ENCODE data around the gene KCNK10.

KCNK10 gene

DNA sequence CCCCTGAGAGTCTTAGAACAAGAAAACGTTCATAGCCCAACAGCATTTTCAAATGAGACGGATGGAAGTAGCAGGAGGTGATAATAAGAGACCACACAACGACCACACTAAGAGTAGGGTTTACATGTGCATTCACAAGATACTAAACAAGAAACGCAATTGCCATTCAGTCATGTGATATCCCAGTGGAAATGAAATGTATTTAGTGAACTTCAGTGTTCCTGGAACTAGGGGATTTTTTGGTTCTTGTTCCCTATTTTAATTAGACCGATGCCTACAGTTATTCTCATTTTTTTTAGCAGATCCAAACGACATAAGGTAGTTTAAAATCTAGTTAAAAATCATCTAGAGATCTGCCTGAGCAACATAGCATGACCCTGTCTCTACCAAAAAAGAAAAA is 168.1 kb downstream of the KCNK10 start:
- POLR2A ChIA-PET, result no interaction called here

DNA sequence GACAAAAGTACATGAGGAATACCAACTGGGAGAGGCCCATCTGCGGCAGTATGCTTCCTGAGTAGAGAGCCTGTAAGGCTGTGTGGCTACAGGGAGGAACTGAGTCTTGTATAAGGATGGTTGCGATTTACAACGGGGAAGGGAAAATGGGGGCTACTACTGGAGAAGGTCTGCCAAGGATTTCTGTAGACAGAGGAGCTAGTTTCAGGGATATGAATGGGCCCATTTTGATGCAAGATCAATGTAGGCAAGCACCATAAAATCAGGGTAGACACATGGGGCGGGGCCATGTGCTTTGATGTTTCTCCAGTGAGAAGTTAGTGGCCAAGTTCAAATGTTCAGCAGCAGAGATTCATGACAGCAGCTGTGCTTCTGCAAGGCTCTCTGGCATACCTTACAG is 168.7 kb downstream of the KCNK10 start:
- Histone ChIP-seq H3K36me3 (ENCODE audit: control insufficient read depth in 2 of 2, insufficient read depth in 1 of 2, low read length in 2 of 2) (no peaks in the 10 kb centered on the region), H3K9me3 (ENCODE audit: control insufficient read depth, insufficient read depth, low read depth, low read length) (no peaks in the 10 kb centered on the region), H3K27ac (ENCODE audit: extremely low read depth, low read depth, low read length) (no peak overlapping the region), H3K4me3 (ENCODE audit: low read depth, low read length) (no peak overlapping the region), H3K4me1 (ENCODE audit: control insufficient read depth, insufficient read depth, low read length) (no peaks in the 10 kb centered on the region)
- TF ChIP-seq, protein P1, sequence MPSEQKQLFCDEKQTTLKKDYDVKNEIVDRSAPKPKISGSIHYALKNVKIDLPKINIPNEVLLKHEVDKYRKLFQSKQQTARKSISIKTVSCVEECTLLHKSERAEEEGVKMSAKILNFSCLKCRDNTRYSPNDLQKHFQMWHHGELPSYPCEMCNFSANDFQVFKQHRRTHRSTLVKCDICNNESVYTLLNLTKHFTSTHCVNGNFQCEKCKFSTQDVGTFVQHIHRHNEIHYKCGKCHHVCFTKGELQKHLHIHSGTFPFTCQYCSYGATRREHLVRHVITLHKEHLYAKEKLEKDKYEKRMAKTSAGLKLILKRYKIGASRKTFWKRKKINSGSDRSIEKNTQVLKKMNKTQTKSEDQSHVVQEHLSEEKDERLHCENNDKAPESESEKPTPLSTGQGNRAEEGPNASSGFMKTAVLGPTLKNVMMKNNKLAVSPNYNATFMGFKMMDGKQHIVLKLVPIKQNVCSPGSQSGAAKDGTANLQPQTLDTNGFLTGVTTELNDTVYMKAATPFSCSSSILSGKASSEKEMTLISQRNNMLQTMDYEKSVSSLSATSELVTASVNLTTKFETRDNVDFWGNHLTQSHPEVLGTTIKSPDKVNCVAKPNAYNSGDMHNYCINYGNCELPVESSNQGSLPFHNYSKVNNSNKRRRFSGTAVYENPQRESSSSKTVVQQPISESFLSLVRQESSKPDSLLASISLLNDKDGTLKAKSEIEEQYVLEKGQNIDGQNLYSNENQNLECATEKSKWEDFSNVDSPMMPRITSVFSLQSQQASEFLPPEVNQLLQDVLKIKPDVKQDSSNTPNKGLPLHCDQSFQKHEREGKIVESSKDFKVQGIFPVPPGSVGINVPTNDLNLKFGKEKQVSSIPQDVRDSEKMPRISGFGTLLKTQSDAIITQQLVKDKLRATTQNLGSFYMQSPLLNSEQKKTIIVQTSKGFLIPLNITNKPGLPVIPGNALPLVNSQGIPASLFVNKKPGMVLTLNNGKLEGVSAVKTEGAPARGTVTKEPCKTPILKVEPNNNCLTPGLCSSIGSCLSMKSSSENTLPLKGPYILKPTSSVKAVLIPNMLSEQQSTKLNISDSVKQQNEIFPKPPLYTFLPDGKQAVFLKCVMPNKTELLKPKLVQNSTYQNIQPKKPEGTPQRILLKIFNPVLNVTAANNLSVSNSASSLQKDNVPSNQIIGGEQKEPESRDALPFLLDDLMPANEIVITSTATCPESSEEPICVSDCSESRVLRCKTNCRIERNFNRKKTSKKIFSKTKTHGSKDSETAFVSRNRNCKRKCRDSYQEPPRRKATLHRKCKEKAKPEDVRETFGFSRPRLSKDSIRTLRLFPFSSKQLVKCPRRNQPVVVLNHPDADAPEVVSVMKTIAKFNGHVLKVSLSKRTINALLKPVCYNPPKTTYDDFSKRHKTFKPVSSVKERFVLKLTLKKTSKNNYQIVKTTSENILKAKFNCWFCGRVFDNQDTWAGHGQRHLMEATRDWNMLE (tag by site-specific recombination; conservative IDR thresholded peaks at IDR 0.05; ENCODE audit: low read depth), result no peak
- TF ChIP-seq ZNF184 (tag by site-specific recombination; IDR thresholded peaks at IDR 0.05) (no peak), ZNF571 (tag by site-specific recombination; IDR thresholded peaks at IDR 0.05) (no peak), ZFHX2 (tag by site-specific recombination; conservative IDR thresholded peaks at IDR 0.05) (no peak), ZNF600 (tag by site-specific recombination; IDR thresholded peaks at IDR 0.05) (no peak), ZNF624 (tag by site-specific recombination; IDR thresholded peaks at IDR 0.05) (no peak), ZFP41 (tag by site-specific recombination; IDR thresholded peaks at IDR 0.05; ENCODE audit: borderline replicate concordance) (no peak), ZNF529 (tag by site-specific recombination; IDR thresholded peaks at IDR 0.05; ENCODE audit: insufficient replicate concordance) (no peak), ZFP69B (tag by site-specific recombination; IDR thresholded peaks at IDR 0.05) (no peak), BCL11B (tag by site-specific recombination; IDR thresholded peaks at IDR 0.05; ENCODE audit: low read depth) (no peak), ZNF658 (tag by site-specific recombination; IDR thresholded peaks at IDR 0.05) (no peak), WT1 (tag by site-specific recombination; IDR thresholded peaks at IDR 0.05) (no peak), ZNF747 (tag by site-specific recombination; IDR thresholded peaks at IDR 0.05) (no peak), ZNF266 (tag by site-specific recombination; IDR thresholded peaks at IDR 0.05; ENCODE audit: low read depth) (no peak), ZNF335 (tag by site-specific recombination; conservative IDR thresholded peaks at IDR 0.05) (no peak), ZNF274 (IDR thresholded peaks at IDR 0.05; ENCODE audit: low read length) (no peak), ZNF274 (tag by site-specific recombination; IDR thresholded peaks at IDR 0.05; ENCODE audit: borderline replicate concordance) (no peak), ZNF324 (tag by site-specific recombination; IDR thresholded peaks at IDR 0.05) (no peak)
- TF ChIP-seq, protein P2, sequence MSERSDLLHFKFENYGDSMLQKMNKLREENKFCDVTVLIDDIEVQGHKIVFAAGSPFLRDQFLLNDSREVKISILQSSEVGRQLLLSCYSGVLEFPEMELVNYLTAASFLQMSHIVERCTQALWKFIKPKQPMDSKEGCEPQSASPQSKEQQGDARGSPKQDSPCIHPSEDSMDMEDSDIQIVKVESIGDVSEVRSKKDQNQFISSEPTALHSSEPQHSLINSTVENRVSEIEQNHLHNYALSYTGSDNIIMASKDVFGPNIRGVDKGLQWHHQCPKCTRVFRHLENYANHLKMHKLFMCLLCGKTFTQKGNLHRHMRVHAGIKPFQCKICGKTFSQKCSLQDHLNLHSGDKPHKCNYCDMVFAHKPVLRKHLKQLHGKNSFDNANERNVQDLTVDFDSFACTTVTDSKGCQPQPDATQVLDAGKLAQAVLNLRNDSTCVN (tag by site-specific recombination; optimal IDR thresholded peaks at IDR 0.05), result no peak
- ChIA-PET CTCF (no interaction called here), POLR2A (no interaction called here)

More for the DNA sequence above, 168.1 kb downstream of the KCNK10 start:
- no peak overlapping the region for H3K4me3 ChIP-seq (ENCODE audit: low read depth, low read length)
- no peaks in the 10 kb centered on the region for H3K9me3 ChIP-seq (ENCODE audit: control insufficient read depth, insufficient read depth, low read depth, low read length)
- TF ChIP-seq ZNF214 (tag by site-specific recombination; IDR thresholded peaks at IDR 0.05; ENCODE audit: borderline replicate concordance), result no peak
- TF ChIP-seq ZNF544 (tag by site-specific recombination; IDR thresholded peaks at IDR 0.05), result no peak
- TF ChIP-seq, protein P3, sequence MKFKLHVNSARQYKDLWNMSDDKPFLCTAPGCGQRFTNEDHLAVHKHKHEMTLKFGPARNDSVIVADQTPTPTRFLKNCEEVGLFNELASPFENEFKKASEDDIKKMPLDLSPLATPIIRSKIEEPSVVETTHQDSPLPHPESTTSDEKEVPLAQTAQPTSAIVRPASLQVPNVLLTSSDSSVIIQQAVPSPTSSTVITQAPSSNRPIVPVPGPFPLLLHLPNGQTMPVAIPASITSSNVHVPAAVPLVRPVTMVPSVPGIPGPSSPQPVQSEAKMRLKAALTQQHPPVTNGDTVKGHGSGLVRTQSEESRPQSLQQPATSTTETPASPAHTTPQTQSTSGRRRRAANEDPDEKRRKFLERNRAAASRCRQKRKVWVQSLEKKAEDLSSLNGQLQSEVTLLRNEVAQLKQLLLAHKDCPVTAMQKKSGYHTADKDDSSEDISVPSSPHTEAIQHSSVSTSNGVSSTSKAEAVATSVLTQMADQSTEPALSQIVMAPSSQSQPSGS (tag by site-specific recombination; IDR thresholded peaks at IDR 0.05; ENCODE audit: low read depth), result no peak
- TF ChIP-seq, protein P4, sequence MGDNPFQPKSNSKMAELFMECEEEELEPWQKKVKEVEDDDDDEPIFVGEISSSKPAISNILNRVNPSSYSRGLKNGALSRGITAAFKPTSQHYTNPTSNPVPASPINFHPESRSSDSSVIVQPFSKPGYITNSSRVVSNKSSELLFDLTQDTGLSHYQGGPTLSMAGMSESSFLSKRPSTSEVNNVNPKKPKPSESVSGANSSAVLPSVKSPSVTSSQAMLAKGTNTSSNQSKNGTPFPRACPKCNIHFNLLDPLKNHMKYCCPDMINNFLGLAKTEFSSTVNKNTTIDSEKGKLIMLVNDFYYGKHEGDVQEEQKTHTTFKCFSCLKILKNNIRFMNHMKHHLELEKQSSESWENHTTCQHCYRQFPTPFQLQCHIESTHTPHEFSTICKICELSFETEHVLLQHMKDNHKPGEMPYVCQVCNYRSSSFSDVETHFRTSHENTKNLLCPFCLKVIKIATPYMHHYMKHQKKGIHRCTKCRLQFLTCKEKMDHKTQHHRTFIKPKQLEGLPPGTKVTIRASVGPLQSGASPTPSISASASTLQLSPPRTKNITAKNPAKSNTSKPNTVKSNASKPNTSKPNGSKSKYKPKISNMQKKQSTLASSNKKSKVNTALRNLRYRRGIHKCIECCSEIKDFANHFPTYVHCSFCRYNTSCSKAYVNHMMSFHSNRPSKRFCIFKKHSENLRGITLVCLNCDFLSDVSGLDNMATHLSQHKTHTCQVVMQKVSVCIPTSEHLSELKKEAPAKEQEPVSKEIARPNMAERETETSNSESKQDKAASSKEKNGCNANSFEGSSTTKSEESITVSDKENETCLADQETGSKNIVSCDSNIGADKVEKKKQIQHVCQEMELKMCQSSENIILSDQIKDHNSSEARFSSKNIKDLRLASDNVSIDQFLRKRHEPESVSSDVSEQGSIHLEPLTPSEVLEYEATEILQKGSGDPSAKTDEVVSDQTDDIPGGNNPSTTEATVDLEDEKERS (tag by site-specific recombination; IDR thresholded peaks at IDR 0.05), result no peak
- no peak for TF ChIP-seq ZNF571 (tag by site-specific recombination; IDR thresholded peaks at IDR 0.05)
- no peak for TF ChIP-seq GFI1B (tag by site-specific recombination; IDR thresholded peaks at IDR 0.05)
- H3K36me3 ChIP-seq (ENCODE audit: control insufficient read depth in 2 of 2, insufficient read depth in 1 of 2, low read length in 2 of 2), result no peaks in the 10 kb centered on the region
- H3K4me1 ChIP-seq (ENCODE audit: control insufficient read depth, insufficient read depth, low read length), result no peaks in the 10 kb centered on the region
- CTCF ChIA-PET, result no interaction called here
- no peak overlapping the region for H3K27ac ChIP-seq (ENCODE audit: extremely low read depth, low read depth, low read length)

All from HEK293 (cell line).